GM18907 (cell line): ENCODE results near the gene CCDC102A.
"Not testable (repeated sequence)": the region's sequence is repeated elsewhere in the genome, so short reads cannot be mapped to it uniquely, and the experiment has no call there.

ENCODE experiments used
- ATAC-seq: cut with Tn5 transposase; IDR thresholded peaks from one replicate; pipeline ENCODE4 v1.9.1; 2021; ENCODE audit warnings: mild to moderate bottlenecking, moderate library complexity; ENCODE audit not compliant: unreplicated experiment

Gene CCDC102A

DNA sequence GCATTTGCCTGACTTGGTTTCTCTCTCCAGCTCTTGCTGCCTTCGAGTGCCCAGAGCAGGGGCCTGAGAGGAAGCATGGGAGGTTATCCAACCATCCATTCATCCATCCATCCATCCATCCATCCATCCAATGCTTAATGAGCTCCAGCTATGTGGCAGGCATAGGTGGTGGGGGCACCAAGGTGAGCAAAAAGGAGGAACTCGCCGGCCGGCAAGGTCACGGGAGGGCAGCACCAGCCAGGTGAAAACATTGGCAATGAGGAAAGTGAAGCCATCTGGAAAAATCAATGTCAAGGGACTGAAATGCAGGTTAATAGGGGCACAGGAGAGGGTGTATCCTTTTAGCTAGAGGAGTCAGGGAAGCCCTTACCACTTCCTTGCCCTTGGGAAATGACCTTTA, 31.9 kb downstream of the CCDC102A start:
- no peak for ATAC-seq

DNA sequence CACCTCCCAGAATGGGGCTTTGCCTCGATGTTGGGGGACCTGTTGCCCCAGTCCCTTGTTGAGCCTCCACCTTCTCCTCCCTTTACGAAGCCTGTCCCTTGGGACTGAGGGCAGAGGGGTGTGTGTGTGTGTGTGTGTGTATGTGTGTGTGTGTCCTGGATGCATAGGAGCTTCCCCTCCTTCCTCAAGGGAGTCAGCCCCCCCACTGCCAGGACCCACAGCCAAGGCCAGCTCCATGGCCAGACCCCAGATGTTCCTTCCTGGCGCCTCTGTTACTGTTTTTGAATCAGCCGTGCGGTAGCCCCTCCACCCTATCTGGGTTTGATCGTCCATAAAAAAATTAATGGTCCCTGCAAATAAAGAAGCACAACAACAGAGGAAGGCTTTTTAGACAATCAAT, 32.4 kb downstream of the CCDC102A start:
- ATAC-seq = no peak

DNA sequence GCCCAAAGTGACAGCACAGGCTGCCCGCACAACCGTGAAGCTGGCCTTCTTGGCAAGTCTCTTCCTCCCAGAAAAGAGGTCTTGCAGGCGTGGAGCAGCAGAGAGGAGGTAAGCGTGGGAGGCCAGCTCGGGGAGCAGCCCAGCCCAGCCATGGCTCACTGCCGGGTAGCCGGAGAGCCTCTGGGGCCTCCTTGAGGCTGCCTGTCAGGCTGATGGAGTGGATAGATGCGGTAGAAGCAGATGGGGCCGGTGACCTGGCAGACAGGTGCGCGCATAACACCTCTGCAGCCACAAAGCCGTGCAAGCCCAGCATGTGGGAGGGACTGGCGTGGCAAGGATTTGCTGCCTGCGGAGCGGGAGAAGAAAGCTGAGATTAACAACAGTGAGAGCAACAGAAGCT, 33.0 kb downstream of the CCDC102A start:
- no peak for ATAC-seq

DNA sequence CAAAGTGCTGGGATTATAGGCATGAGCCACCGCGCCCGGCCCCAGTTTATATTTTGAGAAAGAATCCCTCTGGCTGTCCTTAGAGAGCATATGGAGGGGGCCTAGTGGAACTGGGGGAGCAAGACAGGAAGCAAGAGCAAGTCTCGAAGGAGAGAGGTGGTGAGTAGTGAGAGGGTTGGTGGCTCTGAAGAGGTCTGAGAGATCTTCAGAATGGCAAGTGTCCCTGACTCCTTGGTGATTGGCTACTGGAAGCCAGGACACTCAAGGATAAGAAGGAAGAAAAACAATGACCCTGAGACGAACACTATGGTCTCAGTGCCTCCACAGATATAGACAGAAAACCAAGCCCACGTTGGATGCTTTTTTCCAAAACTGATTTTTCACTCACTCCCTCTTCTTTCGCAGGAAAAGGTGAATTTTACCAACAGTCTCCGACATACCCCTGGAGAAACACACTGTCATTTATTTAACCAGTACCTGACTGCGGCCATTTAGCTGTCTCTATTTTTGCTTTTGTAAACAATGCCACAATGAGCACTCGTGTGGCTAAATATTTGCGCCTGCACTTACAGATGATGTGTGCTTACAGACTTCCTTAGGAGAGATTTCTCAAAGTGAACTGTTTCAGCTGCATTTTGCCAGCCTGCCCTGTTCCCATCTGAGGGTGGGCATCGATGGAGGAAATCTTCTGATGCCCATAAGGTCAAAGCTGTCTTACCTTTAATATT, 34.2 kb downstream of the CCDC102A start:
- no peak for ATAC-seq

DNA sequence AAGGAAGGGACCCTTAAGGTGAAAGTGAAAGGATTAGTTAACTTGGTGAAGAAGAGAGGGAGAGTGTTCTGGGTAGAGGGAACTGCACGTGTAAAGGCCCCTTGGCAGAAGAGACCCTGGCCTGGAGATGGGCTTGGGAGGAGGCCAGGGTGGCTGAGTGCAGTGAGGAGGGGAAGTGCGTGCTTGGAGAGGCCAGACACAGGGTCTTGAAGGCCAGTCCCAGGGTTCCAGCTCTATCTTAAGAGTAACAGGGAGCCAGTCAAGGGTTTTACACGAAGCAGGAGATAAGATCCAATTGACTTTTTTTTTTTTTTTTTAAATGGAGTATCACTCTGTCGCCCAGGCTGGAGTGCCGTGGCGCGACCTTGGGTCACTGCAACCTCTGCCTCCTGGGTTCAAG, 34.9 kb downstream of the CCDC102A start:
- ATAC-seq = no peak

DNA sequence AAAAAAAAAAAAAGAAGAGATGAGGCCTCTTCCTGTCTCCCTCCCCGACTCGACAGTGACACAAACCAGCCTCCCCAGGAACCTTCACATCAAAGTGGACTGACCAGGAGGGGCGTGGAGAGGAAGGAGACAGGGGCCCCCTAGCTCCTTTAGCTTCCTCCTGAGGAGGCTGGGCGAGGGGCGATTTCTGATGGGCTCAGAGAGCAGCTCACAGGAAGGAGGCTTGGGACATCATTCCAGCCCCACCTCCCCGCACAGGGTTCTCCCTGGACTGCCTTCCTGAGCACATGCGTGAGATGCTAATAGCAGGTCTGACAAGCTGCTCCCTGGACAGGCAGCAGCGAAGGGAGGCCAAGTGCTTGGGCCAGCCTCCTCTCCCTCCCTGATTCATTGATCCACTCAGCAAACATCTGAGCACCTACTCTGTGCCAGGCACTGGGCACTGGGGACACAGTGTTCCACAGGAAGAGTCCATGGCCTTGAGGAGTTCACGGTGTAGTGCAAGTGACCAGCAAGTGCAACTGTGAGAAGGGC, 35.7 kb downstream of the CCDC102A start:
- no peak for ATAC-seq

DNA sequence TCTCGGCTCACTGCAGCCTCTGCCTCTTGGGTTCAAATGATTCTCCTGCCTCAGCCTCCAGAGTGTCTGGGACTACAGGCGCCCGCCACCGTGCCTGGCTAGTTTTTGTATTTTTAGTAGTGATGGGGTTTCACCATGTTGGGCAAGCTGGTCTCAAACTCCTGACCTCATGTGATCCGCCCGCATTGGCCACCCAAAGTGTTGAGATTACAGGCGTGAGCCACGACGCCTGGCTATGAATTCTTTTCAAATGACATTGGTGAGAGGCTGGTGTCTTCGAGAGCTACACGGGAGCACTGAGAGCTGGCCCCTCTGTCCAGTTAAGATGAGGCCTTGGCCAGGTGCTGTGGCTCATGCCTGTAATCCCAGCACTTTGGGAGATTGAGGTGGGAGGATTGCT, 36.4 kb downstream of the CCDC102A start:
- ATAC-seq = not testable (repeated sequence)

DNA sequence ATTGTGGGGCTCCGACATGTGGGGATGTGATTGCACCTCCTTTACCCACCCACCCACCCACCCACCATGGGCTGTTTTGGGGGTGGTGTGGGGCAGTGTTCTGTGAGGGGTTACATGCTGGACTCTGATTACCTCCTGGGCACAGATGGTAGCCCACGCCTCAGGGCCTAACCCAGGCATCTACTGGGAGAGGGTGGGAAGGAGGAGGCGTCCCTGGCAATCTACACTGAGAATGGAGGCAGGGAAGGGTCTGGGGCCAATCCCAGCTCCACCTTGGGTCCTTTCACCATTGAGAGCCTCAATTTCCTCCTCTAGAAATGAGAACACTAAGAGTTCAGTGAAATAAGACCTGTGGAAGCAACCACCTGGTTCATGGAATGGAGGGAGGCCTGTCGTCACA, 38.3 kb downstream of the CCDC102A start:
- ATAC-seq = no peak

DNA sequence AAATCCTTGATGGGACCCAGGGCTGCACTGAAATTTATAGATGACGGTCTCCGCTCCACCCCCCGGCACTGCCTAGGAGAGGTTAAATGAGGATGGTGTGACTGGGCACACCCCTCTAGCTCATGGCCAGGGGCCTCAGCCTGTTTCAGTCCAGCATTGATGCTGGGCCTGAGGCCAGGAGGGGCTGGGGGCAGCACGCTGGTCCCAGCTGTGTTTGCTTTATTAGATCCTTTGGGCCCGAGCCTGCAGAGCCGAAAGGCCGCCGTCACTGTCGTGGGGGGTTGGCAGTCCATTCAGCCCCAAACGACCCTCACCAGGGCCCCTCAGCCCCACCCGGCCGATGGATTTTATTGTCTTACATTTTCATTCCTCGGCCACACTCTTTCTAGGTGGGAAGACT, 39.2 kb downstream of the CCDC102A start:
- no peak for ATAC-seq

DNA sequence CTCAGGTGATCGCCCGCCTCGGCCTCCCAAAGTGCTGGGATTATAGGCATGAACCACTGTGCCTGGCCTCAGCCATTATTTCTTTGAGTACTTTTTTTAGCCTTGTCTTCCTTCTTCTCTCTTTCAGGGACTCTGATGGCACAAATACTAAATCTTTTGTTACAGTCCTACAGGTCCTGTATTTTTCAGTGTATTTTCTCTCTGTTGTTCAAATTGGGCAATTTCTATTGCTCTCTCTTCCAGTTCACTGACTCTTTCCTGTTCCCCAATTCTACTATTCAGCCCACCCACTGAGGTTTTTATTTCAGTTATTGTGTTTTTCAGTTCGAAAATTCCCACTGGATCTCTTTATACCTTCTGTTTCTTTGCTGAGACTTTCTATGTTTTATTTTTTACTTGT, 42.6 kb downstream of the CCDC102A start:
- ATAC-seq = no peak

DNA sequence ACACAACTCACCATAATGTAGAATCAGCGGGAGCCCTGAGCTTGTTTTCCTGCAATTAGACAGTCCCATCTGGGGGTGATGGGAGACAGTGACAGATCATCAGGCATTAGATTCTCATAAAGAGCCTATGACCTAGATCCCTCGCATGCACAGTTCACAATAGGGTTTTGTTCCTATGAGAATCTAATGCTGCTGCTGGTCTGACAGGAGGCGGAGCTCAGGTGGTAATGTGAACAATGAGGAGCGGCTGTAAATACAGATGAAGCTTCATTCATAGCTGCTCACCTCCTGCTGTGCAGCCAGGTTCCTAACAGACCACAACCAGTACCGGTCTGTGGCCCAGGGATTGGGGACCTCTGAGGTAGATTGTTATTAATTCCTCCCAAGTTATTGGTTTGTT, 47.1 kb downstream of the CCDC102A start:
- ATAC-seq = no peak

DNA sequence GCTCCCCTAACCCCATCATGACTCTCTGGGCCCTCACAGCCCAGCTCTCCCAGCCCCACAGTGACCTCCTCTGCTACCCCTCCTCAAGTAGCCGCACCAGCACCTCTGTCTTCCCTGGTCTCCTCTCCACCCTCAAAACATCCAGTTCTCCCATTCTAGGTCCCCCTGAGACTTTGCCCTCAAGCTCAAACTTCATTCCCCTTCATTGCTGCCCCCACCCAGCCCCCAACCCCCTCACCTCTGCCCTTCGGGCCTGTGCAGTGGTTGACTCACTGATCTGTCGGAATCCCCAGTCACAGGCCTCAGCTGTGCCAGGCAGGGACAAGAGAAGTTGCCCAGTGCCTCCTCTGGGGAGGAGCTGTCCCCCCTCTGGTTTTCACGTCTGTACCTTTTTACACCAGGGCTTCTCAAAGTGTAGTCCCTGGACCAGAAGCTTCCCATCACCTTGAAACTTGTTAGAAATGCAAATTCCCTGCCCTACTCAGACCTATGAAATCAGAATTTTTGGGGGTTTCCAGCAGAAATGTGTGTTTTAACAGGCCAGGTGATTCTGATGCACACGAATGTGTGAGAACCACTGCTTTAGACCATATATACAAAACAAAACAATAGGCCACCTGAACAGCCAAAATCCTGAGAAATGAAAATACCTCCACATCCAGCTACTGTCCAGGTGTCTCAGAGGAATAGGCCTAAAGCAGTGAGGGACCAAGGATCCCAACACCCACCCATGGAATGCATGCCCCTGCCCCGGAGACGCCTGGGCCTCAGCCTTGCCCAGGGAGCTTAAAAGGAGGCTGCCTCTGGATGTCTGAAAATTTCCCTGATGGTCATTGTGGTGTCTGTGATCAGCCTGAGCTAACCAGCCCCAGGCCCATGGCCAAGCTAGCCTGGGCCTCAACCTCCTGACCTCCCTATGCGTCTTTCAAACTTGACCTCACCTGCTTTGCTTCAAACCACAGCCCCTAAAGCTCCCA, 49.2 kb downstream of the CCDC102A start:
- no peak for ATAC-seq

DNA sequence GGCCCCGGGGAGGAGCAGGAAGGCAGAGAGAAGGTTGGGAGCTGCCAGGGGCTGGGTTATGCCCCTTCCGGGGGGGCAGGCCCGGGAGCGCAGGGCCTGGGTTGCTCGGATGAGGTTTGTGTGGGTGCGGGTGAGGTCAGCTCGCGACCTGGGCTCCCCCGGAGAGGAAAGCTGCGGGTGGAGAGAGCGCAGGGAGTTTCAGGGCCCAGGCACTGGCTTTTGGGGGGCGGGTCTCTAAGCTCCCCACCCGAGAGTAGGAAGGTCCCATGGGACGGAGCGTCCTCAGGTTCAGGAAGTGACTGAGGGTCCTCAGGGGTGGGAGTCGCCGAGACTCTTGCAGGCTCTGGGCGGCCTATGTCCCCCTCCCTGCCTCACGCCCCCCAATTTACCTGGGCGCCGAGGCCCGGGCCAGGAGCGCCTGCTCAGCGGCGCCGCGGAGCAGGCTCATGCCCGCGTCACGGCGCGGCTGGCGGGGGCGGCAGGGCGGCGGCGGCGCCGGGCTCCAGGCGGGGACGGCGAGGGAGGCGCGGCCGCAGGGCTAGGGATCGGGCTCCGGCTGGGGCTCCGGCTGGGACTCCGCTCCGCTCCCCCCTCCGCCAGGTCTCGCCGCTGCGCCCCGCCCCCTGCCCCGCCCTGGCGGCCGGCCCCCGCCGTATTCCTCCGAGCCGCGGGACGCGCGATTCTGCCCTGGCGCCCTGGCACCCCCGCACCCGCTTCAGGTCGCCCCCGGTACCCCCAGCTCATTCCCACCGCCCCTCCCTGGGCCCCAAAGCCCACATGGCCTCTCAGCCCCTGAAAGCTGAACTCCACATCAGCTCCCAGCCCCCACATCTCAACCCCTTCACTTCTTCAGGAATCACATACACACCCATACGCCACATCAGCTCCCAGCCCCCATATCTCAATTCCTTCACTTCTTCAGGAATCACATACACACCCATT, 50.2 kb downstream of the CCDC102A start, which contains the start of gene DOK4:
TSS of gene DOK4 (minus strand) at position 578 of the 942 bp plus-strand sequence. CDS start 6,986 bp downstream, outside the sequence.
- peak; percentile 75 for ATAC-seq

DNA sequence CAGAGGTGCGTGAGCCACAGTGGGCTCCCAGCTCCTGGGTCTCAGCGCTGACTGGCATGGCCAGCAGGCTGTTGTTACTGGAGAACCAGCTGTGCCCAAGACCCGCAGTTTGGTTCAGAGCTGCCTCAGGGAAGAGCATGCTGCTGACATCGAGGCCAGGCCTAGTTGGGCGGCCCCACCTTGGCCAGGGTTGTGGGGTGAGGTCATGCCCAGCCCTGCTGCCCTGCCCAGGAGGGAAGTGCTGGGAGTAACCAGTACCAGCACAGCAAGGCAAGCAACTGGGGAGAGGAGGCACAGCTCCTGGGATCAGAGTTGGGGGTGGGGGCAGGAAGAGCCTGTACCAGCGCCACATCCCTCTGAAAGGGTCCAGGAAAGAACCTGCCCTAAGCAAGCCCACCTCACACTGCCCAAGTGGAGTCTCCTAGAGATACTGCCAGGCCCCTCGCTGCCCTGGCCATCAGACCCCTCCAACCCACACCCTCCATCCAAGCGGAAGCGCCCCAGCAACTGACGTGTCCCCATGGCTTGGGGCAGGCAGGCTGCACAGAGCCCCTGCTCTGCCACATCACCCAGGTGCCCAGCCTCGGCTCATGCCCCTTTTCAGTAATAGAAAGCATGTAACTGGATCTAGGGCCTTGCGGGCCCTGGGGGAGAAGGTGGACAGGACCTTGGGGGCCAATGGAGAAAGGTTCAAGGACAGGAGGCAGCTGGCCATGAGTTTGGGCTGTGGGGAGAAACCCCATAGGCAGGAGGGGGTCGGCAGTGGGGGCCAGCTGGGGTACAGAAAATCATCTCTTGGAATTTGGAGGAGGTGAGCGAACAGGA, 51.1 kb downstream of the CCDC102A start:
- no peak for ATAC-seq

DNA sequence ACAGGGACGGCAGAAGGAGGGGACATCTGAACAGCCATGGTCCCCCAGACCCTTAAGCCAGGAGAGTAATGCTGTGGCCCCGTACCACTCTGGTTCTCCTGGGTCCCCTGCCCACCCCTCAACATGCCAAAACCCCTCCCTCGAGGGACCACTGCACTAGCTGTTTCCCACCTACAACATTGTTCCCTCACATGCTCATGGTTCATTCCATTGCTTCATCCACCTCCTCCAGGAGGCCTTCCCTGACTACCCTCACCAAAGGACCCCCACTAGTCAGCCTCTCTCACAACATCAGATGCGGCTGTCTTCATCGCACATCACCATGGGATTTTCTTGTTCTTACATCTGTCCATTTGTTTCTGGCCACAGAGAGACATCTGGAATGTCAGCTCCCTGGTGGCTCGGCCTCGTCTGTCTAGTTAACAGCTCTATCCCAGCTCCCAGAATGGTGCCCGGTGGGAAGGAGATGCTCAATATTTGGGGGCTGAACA, 51.8 kb downstream of the CCDC102A start:
- no peak for ATAC-seq

DNA sequence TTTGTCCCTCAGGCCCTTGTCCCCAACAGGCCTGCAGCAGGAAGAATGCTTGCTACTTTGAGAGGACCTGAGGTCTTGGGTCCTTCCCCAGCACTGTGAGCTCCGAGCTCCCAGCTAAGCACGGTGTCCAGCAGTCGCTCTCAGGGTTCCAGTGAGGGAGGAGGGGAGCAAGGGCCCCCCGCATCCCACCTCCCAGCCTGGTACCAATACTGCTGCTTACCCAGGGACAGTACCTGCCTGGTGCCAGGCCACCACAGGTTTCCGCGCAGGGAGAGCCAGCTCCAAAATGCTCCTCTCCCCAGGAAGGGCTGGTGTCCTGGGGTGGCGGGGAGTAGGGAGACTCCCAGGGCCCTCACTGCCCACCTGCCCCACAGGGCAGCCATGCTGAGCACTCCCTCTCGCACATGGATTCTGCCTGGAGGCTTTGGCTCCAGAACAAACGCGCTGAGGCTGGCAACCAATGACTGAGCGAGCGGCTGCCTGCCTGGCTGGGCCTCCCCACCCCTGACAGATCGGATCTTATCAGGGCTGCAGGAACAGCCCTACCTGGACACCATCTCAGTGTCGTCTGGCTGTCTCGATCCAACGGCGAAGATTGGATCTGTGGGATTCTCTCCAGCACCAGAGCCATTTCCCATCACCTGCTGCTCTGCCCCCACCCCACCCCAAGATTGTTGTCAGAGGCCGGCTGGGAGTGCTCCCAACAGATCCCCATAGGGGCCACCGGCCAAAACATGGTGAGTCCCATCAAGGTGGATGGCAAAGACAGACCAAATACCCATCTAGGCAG, 52.5 kb downstream of the CCDC102A start:
- no peak for ATAC-seq

DNA sequence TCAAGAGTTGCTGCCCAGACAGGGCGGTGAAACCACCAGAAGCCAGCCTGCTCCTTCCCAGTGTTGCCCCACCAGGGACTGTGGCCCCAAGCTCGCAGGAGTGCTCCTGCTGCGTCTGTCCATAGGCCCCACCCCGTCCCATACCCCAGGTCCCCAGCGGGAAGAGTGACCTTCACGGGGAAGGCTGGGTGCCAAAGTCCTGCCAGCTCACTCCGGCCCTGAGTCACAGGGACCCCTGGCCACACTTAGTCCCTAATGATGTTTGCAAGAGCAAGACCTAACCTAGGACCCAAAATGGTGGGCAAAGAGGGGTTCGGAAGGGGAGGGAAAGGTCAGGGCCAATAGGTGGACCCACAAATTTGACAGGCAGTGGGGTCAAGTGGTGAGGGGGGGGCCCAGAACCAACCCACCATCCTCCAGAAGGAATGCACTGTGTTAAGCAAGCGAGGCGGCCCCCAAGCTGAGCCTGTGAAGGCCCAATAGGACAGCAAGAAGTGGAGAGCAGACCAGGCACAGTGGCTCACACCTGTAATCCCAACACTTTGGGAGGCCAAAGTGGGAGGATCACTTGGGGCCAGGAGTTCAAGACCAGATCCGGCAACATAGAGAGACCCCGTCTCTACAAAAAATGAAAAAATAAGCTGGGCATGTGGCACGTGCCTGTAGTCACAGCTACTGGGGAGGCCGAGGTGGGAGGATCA, 53.4 kb downstream of the CCDC102A start:
- no peak for ATAC-seq

DNA sequence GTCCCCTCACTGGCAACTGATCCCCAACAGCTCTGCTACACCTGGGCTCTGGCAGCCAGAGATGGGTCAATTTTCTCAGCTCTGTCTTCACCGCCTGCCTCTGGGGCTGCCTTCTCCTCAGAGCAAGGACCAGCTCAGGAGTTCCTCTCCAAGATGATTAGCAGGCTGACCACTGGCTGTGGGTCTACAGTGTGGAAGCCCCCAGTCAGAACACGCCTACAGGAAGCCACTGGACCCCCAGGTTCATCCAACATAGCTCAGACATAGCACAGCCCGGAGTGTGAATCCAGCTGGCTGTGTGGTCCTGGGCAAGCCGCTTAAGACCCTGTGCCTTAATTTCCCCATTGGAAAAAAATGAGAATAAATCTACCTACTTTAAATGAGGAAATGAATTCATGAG, 55.0 kb downstream of the CCDC102A start:
- ATAC-seq = no peak
